ENCODE measurements around the gene ANXA2R. TPM values are rescaled to one million over a fixed set of nuclear protein-coding genes. Genes with fewer than 3 reads are reported as not detected.

Gene ANXA2R
- total RNA-seq, 1 experiment from 2014 or later, result 0.98 TPM

- H3K27me3 Mint-ChIP-seq (ENCODE audit: insufficient read depth, unreplicated experiment), result no peaks in the 10 kb centered on the region
- ChIA-PET POLR2A (no interaction called here), CTCF (no interaction called here)
- no peaks in the 10 kb centered on the region for H3K36me3 Mint-ChIP-seq (ENCODE audit: insufficient read depth, unreplicated experiment)
- H3K9me3 Mint-ChIP-seq (ENCODE audit: unreplicated experiment), result no peaks in the 10 kb centered on the region
- H3K4me1 Mint-ChIP-seq (ENCODE audit: insufficient read depth, unreplicated experiment), result peaks cover 4% of the 10 kb centered on the region
- no TSS peak for BruUV-seq (replicated peaks)
- H3K4me3 Mint-ChIP-seq (ENCODE audit: unreplicated experiment), result peak overlapping the region; percentile 67
- DNase-seq (ENCODE audit: unreplicated experiment), result no peak
- TF ChIP-seq, protein P1, sequence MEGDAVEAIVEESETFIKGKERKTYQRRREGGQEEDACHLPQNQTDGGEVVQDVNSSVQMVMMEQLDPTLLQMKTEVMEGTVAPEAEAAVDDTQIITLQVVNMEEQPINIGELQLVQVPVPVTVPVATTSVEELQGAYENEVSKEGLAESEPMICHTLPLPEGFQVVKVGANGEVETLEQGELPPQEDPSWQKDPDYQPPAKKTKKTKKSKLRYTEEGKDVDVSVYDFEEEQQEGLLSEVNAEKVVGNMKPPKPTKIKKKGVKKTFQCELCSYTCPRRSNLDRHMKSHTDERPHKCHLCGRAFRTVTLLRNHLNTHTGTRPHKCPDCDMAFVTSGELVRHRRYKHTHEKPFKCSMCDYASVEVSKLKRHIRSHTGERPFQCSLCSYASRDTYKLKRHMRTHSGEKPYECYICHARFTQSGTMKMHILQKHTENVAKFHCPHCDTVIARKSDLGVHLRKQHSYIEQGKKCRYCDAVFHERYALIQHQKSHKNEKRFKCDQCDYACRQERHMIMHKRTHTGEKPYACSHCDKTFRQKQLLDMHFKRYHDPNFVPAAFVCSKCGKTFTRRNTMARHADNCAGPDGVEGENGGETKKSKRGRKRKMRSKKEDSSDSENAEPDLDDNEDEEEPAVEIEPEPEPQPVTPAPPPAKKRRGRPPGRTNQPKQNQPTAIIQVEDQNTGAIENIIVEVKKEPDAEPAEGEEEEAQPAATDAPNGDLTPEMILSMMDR (IDR thresholded peaks at IDR 0.05; ENCODE audit: unreplicated experiment), result no peak
- intact Hi-C loops (cut with micrococcal nuclease), result no loop called here
- no peak overlapping the region for H3K27ac Mint-ChIP-seq (ENCODE audit: low read depth, unreplicated experiment)
Measured at GRCh38 chr5:43000914-43001313, 39.2 kb downstream of the ANXA2R start.

DNA sequence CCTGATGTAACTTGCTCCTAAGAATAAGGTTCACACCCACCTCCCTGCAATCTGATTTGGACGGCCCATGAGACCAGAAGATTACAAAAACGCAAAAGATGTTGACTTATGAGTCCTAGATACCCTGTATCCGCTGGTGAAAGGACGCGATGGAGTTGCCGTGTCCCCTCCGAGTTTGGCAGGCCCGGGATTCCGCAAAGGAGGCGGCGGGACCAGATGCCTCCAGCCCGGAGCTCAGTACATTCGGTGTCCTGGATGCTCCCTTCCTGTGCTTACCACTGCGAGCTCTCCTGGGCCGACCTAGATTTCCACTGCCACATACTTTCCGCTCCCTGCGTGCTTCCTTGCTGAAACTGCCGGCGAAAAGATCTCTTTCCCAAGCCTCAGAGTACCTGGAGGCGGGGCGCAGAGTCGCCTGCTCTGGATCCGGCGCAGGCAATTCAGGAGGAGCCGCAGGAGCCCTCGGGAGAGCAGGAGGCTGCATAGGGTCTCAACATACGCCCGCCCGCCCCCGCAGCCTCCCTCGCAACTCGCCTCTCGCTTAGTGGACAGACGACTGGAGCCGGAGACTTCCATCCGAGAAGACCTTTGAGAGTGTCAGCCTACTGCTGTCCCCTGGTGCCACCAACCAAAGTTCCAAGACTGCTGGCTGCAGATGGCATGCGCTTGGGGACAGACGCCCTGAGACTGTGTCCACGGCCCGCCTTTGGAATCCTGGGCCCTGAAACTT lies 39.8 kb downstream of the ANXA2R start:
- H3K27ac Mint-ChIP-seq (ENCODE audit: low read depth, unreplicated experiment), result peak overlapping the region; percentile 73
- TF ChIP-seq, protein P1 (IDR thresholded peaks at IDR 0.05; ENCODE audit: unreplicated experiment), result no peak
- intact Hi-C loops (cut with micrococcal nuclease), result no loop called here
- no peaks in the 10 kb centered on the region for H3K36me3 Mint-ChIP-seq (ENCODE audit: insufficient read depth, unreplicated experiment)
- no TSS peak for BruUV-seq (replicated peaks)
- H3K4me3 Mint-ChIP-seq (ENCODE audit: unreplicated experiment), result peak overlapping the region; percentile 67
- H3K4me1 Mint-ChIP-seq (ENCODE audit: insufficient read depth, unreplicated experiment), result peaks cover 4% of the 10 kb centered on the region
- DNase-seq (ENCODE audit: unreplicated experiment), result no peak
- H3K27me3 Mint-ChIP-seq (ENCODE audit: insufficient read depth, unreplicated experiment), result no peaks in the 10 kb centered on the region
- no peaks in the 10 kb centered on the region for H3K9me3 Mint-ChIP-seq (ENCODE audit: unreplicated experiment)
- POLR2A ChIA-PET, result no interaction called here
- CTCF ChIA-PET, result no interaction called here

DNA sequence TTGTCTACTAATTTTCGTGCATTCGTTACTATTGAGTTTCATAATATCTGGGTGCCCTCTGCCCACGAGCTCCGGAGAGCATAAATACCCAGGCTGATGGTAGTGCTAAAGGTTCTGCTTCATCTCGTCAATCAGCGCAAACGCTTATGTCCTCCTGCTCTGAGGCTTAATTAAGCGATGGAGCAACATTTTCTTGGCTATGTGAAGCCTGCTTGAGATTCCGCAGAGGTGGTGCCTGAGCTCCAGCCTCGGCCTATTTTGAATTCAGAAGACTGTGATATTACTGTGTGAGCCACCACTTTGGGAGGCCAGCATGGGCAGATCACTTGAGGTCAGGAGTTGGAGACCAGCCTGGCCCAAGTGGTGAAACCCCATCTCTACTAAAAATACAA lies 44.8 kb downstream of the ANXA2R start:
- peaks cover 4% of the 10 kb centered on the region for H3K4me1 Mint-ChIP-seq (ENCODE audit: insufficient read depth, unreplicated experiment)
- CTCF ChIA-PET, result no interaction called here
- no peak overlapping the region for H3K4me3 Mint-ChIP-seq (ENCODE audit: unreplicated experiment)
- H3K27ac Mint-ChIP-seq (ENCODE audit: low read depth, unreplicated experiment), result no peak overlapping the region
- DNase-seq (ENCODE audit: unreplicated experiment), result no peak
- H3K27me3 Mint-ChIP-seq (ENCODE audit: insufficient read depth, unreplicated experiment), result no peaks in the 10 kb centered on the region
- POLR2A ChIA-PET, result no interaction called here
- BruUV-seq (replicated peaks), result no TSS peak
- no peaks in the 10 kb centered on the region for H3K36me3 Mint-ChIP-seq (ENCODE audit: insufficient read depth, unreplicated experiment)
- TF ChIP-seq, protein P1 (IDR thresholded peaks at IDR 0.05; ENCODE audit: unreplicated experiment), result no peak
- intact Hi-C loops (cut with micrococcal nuclease), result no loop called here
- H3K9me3 Mint-ChIP-seq (ENCODE audit: unreplicated experiment), result no peaks in the 10 kb centered on the region

GRCh38 chr5:42994555-42995359 lies 45.4 kb downstream of the ANXA2R start:
- POLR2A ChIA-PET, result no interaction called here
- Mint-ChIP-seq H3K4me1 (ENCODE audit: insufficient read depth, unreplicated experiment) (no peaks in the 10 kb centered on the region), H3K36me3 (ENCODE audit: insufficient read depth, unreplicated experiment) (no peaks in the 10 kb centered on the region), H3K9me3 (ENCODE audit: unreplicated experiment) (no peaks in the 10 kb centered on the region), H3K27me3 (ENCODE audit: insufficient read depth, unreplicated experiment) (no peaks in the 10 kb centered on the region), H3K4me3 (ENCODE audit: unreplicated experiment) (no peak overlapping the region), H3K27ac (ENCODE audit: low read depth, unreplicated experiment) (no peak overlapping the region)
- TF ChIP-seq, protein P1 (IDR thresholded peaks at IDR 0.05; ENCODE audit: unreplicated experiment), result no peak
- BruUV-seq (replicated peaks), result no TSS peak
- intact Hi-C loops (cut with micrococcal nuclease), result no loop called here
- CTCF ChIA-PET, result no interaction called here
- DNase-seq (ENCODE audit: unreplicated experiment), result no peak
